HG03354 (cell line): ENCODE measurements around the gene PARD3.

Experiments
- ATAC-seq: cut with Tn5 transposase; IDR thresholded peaks from one replicate; pipeline ENCODE4 v1.9.1; 2021; ENCODE audit warnings: mild to moderate bottlenecking; ENCODE audit not compliant: unreplicated experiment, poor library complexity, severe bottlenecking

Gene PARD3

DNA sequence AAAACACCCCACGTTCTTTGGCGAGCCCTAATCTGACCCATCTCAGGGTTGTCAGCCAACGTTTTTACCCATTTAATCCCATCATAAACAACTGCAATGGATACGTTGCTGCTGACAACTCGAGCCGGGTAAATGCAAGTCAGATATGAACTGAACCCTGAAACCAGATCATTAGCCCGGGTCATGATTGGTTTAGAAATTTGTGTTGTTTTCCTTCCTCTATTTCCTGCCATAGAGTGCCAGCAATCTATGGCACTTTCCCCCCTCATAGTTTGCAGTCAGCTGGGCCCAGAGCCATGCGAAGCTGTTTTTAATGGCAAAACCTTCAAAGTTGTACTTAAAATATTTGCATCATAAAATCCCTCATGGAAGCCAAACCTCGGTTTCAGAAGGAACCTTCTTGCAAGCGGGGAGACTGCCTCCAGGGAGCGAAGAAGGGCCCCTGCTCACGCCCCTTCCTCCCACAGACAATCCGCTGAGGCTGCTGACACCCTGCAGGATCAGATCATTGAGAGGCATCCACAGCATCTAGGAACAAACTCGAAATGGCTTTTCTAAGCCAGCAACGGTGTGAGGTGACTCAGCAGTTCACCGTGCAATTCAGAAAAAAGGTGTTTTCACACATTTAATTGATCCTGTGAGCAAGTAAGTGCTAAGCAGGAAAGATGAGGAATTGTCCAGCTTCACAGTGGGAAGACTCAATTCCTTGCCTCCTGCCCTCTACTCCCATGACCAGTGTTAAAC lies 710.1 kb downstream of the PARD3 start:
- ATAC-seq = no peak

DNA sequence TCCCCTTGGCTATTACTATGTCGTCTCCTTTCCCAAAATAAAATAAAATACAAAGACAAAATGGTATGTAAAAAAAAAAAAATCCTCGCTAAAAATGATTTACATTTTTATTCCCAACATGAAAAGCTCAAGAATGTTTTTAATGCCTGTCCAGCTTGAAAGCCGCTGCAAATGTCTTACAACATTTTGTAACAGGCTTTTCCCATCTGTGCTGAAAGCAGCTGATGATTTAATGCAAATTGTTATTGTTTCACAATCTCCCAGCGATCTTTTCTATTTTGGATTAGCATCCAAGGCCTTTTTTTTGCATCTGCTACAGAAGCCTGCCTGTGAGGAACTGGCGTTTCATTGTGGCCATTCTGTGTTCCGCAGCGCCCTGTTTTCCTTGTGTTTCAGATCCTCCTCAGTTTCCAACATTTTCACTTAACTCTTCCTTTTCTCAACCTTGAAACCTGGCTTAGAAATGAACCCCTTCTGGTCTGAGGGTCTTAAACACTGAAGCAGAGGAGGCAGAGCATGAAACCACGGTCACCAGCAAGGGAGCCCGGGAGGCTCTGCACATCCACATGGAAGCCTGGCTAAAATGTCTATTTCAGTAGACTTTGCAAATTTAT lies 712.1 kb downstream of the PARD3 start:
- ATAC-seq = no peak

DNA sequence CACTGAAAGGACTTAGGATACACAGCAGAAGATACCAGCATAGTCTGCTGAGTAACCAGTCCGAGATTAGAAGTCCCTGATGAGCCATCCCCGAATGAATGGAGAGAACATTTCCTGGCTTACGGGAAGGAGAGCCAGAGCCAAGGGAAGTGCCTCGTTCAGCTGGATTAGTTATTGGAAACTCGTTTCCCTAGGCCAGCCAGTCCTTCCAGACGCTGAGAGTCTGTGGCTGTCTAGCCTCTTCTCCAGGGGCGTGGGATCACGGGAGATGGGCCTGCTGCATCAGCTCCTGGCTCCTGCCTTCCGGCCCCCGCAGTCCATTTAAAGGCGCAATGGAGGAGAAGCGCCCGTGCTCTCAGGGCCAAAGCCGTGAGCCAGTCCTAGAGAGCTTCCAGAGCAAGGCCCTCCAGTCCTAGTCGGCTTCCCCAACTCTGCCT lies 712.8 kb downstream of the PARD3 start:
- ATAC-seq = no peak

DNA sequence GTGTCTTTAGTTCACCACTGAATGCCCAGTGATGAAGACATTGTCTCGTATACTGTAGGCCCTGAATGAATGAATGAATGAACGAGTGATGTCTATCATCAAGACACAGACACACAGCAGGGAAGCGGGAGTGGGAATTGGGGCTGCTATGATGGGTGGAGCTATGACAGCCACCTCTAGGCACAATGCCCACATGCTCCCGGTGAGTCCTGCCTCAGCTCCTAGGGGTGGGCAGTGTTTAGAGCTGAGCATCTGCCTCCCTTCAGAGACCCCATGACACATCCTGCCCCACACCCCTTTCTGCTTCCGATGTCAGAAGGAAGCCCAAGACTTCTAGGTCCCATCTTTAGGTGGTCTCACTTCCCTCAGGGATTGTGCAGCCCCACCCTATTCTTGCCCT lies 714.1 kb downstream of the PARD3 start:
- no peak for ATAC-seq

DNA sequence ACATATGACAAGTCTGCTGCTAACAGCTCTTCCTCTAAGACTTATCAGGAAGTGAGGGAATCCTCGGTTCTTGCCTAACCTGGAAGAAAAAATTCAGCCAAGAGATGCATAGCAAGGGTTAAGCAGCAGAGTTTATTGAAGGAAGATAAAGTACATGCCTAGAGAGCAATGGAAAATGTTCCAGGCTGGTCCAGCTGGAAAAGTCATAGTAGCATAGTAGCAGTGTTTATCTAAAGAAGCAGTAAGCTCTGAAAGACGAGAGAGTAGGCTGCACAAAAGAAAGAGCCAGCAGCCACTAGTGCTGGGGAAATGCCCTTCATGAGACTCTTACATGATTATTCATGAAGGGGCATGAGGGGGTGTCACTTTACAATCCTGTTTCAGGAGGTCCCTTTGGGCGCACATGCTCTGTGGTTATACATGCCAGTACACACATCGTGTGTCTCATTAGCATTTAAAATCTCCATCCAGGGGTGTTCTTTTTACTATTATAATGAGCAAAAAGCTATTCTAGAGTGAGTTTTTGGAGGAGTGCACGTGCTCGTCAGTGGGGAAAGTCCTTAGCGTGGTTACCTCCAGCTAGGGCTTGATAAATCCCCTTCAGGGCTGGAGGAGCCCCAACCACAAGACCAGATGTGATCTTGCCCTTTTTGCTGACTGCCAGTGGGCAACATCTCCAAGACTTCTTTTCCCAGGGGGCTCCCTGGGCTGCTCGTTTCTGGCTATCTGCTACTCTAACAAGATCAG lies 716.1 kb downstream of the PARD3 start:
- ATAC-seq = no peak

DNA sequence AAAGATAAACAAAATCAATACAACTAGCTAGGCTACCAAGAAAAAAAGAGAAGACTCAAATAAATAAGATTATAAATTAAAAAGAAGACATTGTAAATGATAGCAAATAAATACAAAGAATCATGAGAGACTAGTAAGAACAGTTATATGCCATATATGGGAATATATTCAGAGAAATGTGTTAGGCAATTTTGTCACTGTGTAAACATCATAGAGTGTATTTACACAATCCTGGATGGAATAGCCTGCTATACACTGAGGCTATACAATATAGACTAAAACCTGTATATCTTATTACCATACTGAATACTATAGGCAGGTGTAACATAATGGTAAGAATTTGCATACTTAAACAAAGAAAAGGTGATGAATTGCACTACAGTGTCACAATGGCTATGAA lies 717.4 kb downstream of the PARD3 start:
- no peak for ATAC-seq

DNA sequence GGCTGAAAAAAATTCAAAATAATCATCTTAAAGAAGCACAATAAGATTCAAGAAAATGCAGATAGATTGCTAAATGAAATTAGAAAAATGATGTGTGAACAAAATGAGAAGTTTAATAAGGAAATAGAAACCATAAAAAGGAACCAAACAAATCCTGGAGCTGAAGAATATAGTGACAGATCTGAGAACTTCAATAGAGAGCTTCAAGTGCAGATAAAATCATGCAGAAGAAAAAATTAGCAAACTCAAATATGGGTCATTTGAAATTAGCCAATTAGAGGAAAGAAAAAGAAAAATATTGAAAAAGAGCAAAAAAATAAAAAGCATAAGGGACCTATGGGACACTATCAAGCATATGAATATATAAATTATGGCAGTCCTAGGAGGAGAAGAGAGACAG lies 720.1 kb downstream of the PARD3 start:
- ATAC-seq = no peak

DNA sequence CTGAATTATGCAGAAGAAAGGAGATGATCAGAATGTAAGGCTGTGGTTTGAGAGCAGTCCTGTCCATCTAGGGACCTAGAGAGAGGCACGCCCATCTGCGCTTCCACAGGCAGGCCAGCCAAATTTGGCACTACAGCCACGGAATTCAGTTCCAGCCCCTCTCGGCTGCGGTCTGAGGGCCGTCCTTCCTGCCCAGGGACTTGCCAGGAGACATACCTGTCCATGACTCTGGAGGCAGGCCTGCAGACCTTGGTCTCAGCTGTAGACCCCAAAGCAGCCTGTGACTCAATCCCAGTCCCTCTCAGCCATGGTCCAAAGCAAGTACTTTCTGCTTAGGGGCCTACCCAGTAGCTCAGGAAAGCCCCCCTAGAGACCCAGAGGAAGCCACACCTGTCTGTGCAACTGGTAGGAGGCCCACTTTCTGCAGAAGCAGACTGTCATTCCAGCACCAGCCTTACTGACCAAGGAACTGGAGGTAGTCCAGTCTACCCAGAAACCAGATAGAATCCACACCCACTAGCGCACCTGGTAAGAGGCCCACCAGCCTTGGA lies 720.9 kb downstream of the PARD3 start:
- ATAC-seq = no peak

DNA sequence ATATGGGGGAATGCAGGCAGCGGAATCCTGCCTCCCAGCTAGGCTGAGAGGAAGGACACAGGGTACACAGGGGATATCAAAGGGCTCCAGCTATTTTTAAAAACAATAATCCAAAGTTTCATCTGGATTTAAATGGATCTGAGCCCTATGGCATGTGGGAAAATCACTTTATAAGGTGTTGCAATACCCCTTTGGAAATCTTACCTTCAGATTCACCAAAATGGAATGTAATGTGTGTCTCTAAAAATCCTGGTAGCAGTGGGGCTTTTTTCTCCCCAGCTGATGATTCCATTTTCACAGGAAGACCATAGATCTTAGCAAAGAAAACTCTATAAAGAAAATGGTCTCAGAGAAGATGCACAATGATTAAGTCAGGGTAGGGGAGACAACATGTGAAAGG lies 722.2 kb downstream of the PARD3 start:
- no peak for ATAC-seq

DNA sequence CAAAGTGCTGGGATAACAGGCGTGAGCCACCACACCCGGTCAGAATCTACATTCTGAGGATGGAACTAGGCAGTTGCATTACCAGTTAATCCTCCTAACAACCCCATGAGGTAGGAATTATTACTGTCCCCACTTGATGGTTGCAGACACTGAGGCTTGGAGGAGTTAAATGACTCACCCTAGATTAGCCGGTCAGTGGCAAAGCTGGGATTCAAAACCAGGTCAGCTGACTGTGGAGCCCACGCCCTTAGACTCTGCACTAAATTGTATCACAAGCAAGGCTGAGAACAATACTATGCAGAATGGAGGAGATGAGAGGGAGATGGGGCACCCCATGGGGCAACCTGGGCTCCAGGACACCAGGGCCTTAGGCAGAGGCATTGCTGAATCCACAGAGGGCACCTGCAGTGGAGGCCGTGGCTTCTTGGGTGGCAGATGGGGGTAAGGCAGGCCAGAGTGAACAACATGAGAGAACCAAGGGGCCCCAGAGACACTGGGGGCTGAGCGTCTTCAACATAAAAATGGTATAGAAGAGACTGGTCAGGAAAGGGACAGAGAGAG lies 723.4 kb downstream of the PARD3 start:
- ATAC-seq = no peak

DNA sequence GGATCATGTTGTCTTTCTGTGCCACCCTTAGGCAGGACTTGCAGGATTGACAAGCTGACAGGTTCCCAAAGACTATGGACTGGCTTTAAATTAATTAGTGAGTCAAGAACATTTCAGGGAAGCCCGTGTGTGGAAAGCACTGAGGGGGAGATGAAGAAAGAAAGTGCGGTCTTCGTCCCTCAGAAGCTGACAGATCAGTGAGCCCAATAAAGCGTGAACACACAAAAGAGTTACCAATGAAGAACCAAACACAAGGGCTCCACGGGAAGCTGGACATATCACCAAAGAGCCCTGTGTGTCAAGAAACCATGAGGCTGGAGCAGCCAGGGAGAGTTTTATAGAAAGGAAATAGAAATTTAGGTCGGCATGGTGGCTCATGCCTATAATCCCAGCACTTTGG lies 725.8 kb downstream of the PARD3 start:
- no peak for ATAC-seq

DNA sequence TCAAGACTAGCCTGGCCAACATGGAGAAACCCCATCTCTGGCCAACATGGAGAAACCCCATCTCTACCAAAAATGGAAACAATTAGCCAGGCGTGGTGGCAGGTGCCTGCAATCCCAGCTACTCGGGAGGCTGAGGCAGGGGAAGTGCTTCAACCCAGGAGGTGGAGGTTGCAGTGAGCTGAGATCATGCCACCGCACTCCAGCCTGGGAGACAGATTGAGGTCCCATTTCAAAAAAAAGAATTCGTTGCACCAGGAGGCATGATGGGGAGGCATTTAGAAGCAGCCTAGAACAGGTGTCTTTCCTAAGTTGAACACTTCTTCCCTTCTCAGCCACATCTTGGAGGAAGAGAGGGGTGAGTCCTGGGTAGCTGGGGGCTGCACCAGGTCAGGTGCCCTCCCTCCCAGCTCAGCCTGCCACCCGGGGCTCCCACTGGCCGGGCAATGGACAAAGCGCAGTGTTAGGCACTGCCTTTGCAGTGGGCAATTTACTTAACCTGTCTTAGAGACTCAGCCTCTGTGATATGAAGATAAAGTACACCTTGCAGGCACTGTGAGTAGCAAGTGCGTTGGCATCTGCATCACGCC lies 726.8 kb downstream of the PARD3 start:
- no peak for ATAC-seq

DNA sequence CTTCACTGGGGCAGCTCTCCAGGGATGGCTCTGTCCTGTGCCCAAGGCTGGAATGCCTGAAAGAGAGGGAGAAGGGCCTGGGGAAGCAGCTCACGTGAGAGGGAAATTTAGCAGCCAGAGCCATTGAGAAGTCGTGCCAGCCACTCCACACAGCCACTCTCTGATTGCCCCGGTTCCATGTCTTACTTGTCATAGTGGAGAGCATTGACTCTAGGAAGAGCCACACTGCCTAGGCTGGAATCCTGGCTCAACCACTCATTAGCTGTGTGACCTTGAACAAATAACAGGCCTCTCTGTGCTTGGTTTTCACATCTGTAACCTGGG lies 728.0 kb downstream of the PARD3 start:
- ATAC-seq = no peak

DNA sequence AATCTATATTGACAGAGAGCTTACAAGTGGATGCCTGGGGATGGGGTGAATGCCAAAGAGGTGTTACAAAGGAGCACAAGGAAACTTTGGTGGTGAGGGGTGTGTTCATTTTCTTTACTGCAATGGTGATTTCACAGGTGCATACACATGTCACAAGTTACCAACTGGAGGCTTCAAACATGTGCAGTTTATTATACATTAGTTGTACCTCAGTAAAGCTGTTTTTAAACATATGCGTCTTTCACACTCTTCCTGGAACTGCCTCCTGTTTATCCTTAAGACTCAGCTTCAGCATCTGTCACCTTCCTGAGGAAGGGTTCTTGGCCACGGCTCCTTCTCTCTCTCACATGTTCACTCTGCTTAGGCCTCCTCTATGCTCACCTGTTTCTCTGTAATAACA lies 731.5 kb downstream of the PARD3 start:
- ATAC-seq = no peak

DNA sequence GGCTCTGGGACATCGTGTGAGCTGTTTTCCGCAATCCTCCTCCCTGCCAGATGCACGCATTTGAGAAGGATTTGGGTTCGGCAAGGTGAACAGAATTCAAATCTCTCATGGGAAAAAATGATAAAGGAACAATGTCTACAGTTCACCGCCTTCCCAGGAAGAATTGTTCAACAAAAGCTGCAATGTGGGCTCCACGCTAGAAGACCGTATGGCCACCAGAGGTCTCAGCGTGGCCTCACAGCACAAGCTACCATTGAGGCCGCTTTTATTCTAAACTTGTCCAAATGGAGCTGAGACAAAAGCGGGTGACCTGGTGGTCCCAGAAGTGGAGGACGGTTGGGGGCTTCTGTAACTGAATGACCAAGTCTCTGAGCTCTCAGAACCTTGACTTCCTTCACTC lies 733.1 kb downstream of the PARD3 start:
- no peak for ATAC-seq

DNA sequence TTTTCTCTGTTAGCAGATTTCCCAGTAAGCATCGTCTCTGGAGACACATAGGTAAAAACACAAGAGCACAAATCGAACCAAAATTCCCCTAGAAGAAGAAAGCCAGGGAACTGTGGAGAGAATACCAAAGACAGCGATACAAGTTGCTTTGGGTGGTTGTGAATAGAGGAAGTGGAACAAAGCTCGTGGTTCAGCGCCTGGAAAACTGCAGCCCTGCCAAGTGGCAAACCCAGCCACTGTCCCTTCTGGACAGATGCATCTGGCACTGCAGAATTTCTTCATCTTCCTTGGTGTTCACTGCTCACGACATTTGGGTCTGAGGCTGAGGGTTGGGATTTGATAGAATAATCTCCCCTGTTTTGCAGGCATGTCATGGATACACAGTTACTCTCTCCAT lies 733.8 kb downstream of the PARD3 start:
- no peak for ATAC-seq

DNA sequence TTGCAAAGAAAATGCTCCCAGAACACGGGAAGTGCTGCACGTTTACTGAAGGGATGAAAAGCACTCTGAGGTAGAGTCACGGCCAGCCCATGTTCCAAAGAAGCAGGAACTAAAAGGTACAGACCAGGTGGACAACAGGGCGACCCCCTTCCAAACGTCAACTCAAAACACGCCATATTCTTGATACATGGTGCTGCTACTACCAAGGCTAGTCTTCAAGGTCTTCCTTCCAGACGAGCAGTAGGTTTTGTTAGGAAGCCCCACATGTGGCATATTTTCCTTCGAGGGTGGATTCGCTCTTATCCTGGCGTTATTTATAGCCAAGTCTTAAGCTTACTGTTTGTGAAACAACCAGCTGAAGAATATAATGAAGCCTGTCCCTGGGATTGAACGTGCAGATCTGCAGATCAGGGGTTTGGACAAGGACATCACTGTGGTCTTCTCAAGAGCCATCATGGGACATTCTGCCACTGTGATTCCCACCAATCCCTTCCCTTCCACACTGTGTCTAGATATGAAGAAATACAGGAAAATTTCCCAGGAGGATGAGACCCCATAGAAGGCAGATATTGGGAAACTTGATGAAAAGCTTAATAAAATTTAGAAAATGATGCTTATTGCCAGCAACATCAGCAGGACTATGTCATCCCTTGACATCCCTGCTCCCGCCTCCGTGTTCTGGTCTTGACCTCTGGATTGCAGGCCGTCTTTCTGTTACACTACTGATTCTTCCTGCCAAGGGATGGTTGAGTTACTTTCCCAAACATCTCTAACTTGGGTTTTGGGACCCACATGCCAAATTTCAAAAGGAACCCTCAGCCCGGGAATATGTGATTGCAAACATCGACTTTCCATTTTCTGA lies 734.4 kb downstream of the PARD3 start:
- ATAC-seq = no peak

DNA sequence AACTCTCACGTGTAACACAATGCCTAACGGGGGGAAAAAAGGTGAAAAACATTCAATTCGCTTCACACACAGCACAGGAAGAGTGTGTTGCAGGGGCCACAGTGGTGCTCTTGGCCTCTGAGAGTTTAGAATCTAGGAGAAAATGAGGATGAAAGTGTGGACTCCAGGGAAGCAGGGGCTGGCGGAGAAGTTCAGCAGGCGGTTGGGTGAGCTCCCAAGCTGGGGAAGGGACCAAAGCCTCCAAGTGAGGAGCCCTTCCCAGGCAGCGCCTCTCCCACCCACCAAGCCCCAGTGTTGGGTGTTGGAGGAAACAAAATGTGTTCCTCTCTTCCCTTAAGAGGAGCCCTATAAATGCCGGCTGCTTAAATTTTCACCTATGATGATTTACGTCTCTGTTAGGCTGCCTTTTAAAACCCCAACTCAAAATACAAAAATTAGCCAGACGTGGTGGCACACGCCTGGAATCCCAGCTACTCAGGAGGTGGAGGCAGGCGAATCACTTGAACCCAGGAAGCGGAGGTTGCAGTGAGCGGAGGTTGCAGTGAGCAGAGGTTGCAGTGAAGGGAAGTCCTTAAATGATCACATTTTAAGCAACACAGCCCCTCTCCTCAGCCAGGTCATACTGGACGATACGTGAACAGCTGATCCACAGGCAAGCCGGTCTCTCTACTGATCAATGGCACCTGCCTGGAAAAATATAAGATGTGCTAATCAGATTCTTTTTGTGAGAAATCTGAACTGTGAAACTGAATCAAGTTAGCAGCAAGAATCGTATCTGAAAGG lies 735.2 kb downstream of the PARD3 start:
- ATAC-seq = no peak
